GM12878 (cell line): Measurements from ENCODE around the gene MMP11. TPM values are rescaled to one million over a fixed set of nuclear protein-coding genes. Genes with fewer than 3 reads are reported as not detected.
A peak's percentile ranks its signal among the peaks of the same experiment; 100 is the strongest.

Source experiments
- BRCA1 ChIP-seq: IDR thresholded peaks from 2 replicates; pipeline ENCODE4 v1.6.1; 2011; ENCODE audit warnings: low read depth, low read length, improper control_type of control experiment
- IKZF1 ChIP-seq: fragments of 450-650 bp; conservative IDR thresholded peaks from 2 replicates; pipeline ENCODE4 v1.6.1; 2017; ENCODE audit warnings: antibody characterized with exemption, mild to moderate bottlenecking
- MYC ChIP-seq: IDR thresholded peaks from 2 replicates; pipeline ENCODE4 v1.6.1; 2011; ENCODE audit warnings: mild to moderate bottlenecking, low read length, moderate library complexity, inconsistent platforms; ENCODE audit not compliant: insufficient read depth, insufficient replicate concordance, insufficient read length, severe bottlenecking
- PAX8 ChIP-seq: fragments of 450-650 bp; IDR thresholded peaks from 2 replicates; pipeline ENCODE4 v1.6.1; 2017; ENCODE audit warnings: mild to moderate bottlenecking, moderate library complexity
- SMARCA5 ChIP-seq: fragments of 450-650 bp; IDR thresholded peaks from 2 replicates; pipeline ENCODE4 v1.6.1; 2017; ENCODE audit warnings: mild to moderate bottlenecking
- polyA plus RNA-seq, 11 experiments: library from polyadenylated mRNA; depleted of rRNA in 4 of 11; unstranded in 6 of 11; stranded (reverse) in 5 of 11; fragments of >200 nt; fragmentation: Nextera tagmentation in 4 of 11; fragmentation: Illumina TruSeq in 1 of 11; extraction: Ambion mirVana in 4 of 11; extraction: Trizol in 1 of 11; gene quantifications; 1 replicate in 1 of 11; 2 replicates in 10 of 11; pipeline versions ENCODE4 v1.2.1 to v1.2.3, GENCODE V29; 2011 to 2016; ENCODE audit warnings: inconsistent platforms in 2 of 11, missing spikeins in 2 of 11, low read depth in 1 of 11
- total RNA-seq, 4 experiments: library from RNA; depleted of rRNA in 3 of 4; stranded (reverse); fragments of >200 nt in 3 of 4; fragmentation: Illumina TruSeq in 1 of 4; extraction: Trizol in 1 of 4; gene quantifications; 2 replicates each; pipeline versions ENCODE4 v1.2.1 to v1.2.3, GENCODE V29; 2013 to 2021
- TF ChIP-seq, protein P1 (sequence below): fragments of 450-650 bp; IDR thresholded peaks from 2 replicates; pipeline ENCODE4 v1.6.1; 2017; ENCODE audit warnings: mild to moderate bottlenecking, moderate library complexity

Gene MMP11
- total and polyA plus RNA-seq, 10 of the 15 experiments (the other 5 are each of a cell fraction or from before 2014, with no cell fraction given): 0.03 to 1.1 (median 0.31) TPM; not detected in 2

DNA sequence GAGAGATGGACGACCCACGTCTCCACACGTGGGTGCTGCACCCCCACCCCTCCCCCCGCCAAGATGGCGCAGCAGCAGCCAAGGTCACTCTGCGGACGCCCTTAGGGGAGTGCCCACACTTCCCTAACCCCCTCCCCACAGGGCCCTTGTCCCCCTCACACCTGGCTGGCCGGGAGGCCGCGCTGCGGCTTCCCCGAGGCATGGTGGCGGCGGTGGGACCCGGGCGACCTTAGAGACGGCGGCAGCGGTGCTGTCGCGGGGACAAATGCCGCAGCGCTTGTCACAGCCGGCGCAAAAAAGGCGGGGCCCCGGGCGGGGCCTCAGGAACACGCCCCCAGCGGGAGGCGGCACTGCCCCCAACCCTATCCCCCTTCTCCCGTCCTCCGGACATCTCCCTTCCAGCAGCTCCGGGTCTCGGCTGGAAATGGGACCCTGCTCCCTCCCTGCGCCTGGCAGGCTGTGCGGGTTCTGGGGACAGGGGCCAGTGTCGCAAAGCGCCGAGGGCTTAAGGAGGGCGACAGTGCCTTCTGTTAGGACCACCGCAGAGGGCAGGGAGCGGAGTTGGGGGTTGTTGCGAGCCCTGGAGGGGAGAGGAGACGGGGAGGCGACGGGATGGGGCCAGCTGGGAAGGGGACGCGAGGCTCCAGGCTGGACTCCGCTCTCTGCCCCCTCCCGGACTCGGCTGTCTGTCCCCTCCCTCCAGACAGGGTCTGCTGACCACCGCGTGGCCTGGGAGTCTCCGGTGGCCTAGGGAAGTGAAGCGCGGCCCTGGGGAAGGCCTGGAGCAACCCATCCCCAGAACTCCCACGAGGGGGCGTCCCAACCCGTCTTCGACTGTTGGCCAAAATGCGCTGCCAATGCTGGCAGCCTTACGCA, 4.7 kb upstream of the MMP11 start, which contains the start of gene CHCHD10 (continued):
- TF ChIP-seq, protein P1, sequence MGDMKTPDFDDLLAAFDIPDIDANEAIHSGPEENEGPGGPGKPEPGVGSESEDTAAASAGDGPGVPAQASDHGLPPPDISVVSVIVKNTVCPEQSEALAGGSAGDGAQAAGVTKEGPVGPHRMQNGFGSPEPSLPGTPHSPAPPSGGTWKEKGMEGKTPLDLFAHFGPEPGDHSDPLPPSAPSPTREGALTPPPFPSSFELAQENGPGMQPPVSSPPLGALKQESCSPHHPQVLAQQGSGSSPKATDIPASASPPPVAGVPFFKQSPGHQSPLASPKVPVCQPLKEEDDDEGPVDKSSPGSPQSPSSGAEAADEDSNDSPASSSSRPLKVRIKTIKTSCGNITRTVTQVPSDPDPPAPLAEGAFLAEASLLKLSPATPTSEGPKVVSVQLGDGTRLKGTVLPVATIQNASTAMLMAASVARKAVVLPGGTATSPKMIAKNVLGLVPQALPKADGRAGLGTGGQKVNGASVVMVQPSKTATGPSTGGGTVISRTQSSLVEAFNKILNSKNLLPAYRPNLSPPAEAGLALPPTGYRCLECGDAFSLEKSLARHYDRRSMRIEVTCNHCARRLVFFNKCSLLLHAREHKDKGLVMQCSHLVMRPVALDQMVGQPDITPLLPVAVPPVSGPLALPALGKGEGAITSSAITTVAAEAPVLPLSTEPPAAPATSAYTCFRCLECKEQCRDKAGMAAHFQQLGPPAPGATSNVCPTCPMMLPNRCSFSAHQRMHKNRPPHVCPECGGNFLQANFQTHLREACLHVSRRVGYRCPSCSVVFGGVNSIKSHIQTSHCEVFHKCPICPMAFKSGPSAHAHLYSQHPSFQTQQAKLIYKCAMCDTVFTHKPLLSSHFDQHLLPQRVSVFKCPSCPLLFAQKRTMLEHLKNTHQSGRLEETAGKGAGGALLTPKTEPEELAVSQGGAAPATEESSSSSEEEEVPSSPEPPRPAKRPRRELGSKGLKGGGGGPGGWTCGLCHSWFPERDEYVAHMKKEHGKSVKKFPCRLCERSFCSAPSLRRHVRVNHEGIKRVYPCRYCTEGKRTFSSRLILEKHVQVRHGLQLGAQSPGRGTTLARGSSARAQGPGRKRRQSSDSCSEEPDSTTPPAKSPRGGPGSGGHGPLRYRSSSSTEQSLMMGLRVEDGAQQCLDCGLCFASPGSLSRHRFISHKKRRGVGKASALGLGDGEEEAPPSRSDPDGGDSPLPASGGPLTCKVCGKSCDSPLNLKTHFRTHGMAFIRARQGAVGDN: peak; percentile 82
- TF ChIP-seq PAX8 (no peak), BRCA1 (no peak), SMARCA5 (peak; percentile 72; the same call in 1 of the 2 replicates), IKZF1 (peak; percentile 88), MYC (peak; percentile 59)
